ENCODE measurements around the gene PLPPR2. TPM values are rescaled to one million over a fixed set of nuclear protein-coding genes. Genes with fewer than 3 reads are reported as not detected.
A peak's percentile ranks its signal among the peaks of the same experiment; 100 is the strongest.
"Not testable (repeated sequence)": the region's sequence is repeated elsewhere in the genome, so short reads cannot be mapped to it uniquely, and the experiment has no call there.

Gene PLPPR2, protein sequence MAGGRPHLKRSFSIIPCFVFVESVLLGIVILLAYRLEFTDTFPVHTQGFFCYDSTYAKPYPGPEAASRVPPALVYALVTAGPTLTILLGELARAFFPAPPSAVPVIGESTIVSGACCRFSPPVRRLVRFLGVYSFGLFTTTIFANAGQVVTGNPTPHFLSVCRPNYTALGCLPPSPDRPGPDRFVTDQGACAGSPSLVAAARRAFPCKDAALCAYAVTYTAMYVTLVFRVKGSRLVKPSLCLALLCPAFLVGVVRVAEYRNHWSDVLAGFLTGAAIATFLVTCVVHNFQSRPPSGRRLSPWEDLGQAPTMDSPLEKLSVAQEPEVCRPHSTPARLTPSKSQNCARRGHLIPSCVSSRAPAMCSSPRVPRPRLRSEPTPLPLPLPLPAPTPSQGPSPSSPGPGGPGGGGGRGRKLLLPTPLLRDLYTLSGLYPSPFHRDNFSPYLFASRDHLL
- total RNA-seq (1 to 10 TPM; 2.1 to 2.2 TPM), polyA plus RNA-seq (1.2 TPM)

DNA sequence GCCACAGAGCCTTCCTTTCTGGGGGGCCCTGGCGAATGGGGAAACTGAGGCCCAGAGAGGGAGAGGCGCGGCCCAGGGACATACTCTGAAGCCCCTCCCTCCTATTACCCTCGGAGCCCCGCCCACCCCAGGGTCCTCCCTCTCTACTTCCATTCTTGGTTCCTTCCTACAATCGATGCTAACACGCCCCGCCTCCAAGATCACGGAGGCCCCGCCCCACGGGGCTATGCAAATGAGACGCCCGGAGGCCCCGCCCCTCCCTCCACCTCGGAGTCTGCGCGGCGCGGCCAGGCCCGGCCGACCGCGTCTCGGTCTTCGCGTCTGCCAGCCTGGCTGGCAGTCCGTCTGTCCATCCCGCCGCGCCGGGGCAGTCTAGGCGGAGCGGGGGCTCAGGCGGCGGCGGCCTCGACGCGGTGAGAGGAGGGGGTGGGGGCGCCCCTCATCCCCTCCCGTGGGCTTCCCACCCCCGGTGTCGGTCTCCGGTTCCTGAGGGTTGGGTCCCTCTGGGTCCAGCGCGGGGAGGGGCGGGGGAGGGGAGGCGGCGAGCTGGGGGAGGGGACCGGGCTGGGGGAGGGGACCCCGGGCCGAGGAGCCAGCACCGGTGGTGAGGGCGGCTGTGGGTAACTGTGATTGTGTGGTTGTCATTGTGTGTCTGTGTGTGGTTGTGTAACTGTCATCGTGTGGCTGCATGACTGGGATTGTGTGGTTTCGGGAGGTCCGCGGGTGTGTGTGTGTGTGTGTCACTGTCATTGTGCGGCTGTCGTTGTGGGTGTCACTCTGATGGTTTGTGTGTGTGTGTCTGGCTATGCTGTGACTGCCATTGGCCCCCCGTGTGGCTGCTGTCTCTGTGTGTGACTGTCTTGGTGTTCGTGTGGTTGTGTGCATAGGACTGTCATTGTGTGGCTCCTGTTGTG lies at the start of gene PLPPR2:
PLPPR2 (plus strand) TSS at position 273 of the 914 bp plus-strand sequence. CDS start 2,242 bp downstream, outside the sequence.
- Mint-ChIP-seq H3K27ac (peak within 1 kb of the TSS in 7 of 8 donors; percentile 7 to 94 (median 73)), H3K4me1 (peaks cover 7 to 17% (median 11%) of the 10 kb centered on the region in 3 donors), H3K9me3 (no peaks in the 10 kb centered on the region), H3K4me3 (peak within 1 kb of the TSS; percentile 64 to 84 (median 77)), H3K36me3 (no peaks in the 10 kb centered on the region), H3K27me3 (peaks cover 11 to 15% of the 10 kb centered on the region in 2 donors)
- peak; percentile 74 to 83 (median 79) for DNase-seq
- H3K9me3 ChIP-seq (ENCODE audit: low read length), result no peaks in the 10 kb centered on the region
- ChIA-PET POLR2A (no interaction called here), CTCF (no interaction called here)
- H3K27ac ChIP-seq (ENCODE audit: low read depth, low read length), result no peak within 1 kb of the TSS
- H3K4me1 ChIP-seq (ENCODE audit: insufficient read depth, low read length), result peaks cover 6% of the 10 kb centered on the region
- peak within 1 kb of the TSS; percentile 3 for H3K4me3 ChIP-seq (ENCODE audit: low read length)
- no peaks in the 10 kb centered on the region for H3K27me3 ChIP-seq (ENCODE audit: insufficient read depth, low read length, poor library complexity, severe bottlenecking)
- no peaks in the 10 kb centered on the region for H3K36me3 ChIP-seq (ENCODE audit: insufficient read depth, low read length)

DNA sequence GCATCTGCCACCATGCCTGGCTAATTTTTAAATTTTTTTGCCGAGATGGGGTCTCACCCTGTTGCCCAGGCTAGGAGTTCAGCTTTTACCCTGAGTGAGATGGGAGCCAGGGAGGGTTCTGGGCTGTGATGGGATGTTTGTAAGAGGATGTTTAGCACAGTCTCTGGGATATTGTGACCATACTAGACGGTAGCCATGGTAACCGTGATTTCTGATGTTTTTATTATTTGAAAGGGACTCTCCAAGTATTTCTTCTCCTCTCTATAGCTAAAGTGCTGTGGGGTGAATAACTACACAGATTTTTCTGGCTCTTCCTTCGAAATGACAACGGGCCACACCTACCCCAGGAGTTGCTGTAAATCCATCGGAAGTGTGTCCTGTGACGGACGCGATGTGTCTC lies 48.9 kb upstream of the PLPPR2 start:
- no peak for DNase-seq
- Histone ChIP-seq H3K9me3 (ENCODE audit: low read length) (no peaks in the 10 kb centered on the region), H3K4me3 (ENCODE audit: low read length) (no peak overlapping the region), H3K36me3 (ENCODE audit: insufficient read depth, low read length) (no peaks in the 10 kb centered on the region), H3K4me1 (ENCODE audit: insufficient read depth, low read length) (no peaks in the 10 kb centered on the region), H3K27me3 (ENCODE audit: insufficient read depth, low read length, poor library complexity, severe bottlenecking) (no peaks in the 10 kb centered on the region), H3K27ac (ENCODE audit: low read depth, low read length) (no peak overlapping the region)
- H3K4me1 Mint-ChIP-seq, result no peaks in the 10 kb centered on the region
- no peaks in the 10 kb centered on the region for H3K9me3 Mint-ChIP-seq
- H3K27me3 Mint-ChIP-seq, result peaks cover 7 to 20% of the 10 kb centered on the region in 2 donors
- no peak overlapping the region for H3K4me3 Mint-ChIP-seq
- no peaks in the 10 kb centered on the region for H3K36me3 Mint-ChIP-seq
- ChIA-PET CTCF (no interaction called here), POLR2A (no interaction called here)
- H3K27ac Mint-ChIP-seq, result no peak overlapping the region

DNA sequence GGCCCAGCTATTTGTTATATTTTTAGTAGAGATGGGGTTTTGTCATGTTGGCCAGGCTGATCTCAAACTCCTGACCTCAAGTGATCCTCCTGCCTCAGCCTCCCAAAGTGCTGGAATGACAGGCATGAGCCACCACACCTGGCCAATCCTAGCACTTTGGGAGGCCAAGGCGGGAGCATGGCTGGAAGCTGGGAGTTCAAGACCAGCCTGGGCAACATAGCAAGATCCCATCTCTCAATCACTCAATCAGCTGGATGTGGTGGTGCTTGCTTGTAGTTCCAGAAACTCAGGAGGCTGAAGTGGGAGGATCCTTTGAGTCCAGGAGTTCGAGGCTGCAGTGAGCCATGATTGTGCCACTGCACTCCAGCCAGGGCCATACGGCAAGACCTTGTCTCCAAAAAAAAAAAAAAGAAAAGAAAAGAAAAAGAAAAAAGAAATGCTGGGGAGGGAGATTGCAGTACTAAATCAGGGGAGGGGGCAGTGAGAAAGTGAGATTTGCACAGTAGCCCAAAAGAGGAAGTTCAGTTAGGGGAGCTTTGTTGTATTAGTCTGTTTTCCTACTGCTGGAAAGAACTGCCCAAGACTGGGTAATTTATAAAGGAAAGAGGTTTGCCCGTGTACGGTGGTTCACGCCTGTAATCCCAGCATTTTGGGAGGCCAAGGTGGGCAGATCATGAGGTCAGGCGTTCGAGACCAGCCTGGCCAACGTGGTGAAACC lies 34.8 kb upstream of the PLPPR2 start:
- POLR2A ChIA-PET; H3K27ac ChIP-seq (ENCODE audit: low read depth, low read length); H3K9me3 Mint-ChIP-seq; CTCF ChIA-PET; H3K4me3 Mint-ChIP-seq; H3K4me3 ChIP-seq (ENCODE audit: low read length); H3K36me3 Mint-ChIP-seq; H3K9me3 ChIP-seq (ENCODE audit: low read length); H3K4me1 ChIP-seq (ENCODE audit: insufficient read depth, low read length); H3K27me3 ChIP-seq (ENCODE audit: insufficient read depth, low read length, poor library complexity, severe bottlenecking); H3K27me3 Mint-ChIP-seq; H3K36me3 ChIP-seq (ENCODE audit: insufficient read depth, low read length); DNase-seq: not testable (repeated sequence)
- Mint-ChIP-seq H3K27ac (peak overlapping the region in 2 of 8 donors; percentile 85 to 89), H3K4me1 (peaks cover 12 to 17% (median 13%) of the 10 kb centered on the region in 3 donors)

DNA sequence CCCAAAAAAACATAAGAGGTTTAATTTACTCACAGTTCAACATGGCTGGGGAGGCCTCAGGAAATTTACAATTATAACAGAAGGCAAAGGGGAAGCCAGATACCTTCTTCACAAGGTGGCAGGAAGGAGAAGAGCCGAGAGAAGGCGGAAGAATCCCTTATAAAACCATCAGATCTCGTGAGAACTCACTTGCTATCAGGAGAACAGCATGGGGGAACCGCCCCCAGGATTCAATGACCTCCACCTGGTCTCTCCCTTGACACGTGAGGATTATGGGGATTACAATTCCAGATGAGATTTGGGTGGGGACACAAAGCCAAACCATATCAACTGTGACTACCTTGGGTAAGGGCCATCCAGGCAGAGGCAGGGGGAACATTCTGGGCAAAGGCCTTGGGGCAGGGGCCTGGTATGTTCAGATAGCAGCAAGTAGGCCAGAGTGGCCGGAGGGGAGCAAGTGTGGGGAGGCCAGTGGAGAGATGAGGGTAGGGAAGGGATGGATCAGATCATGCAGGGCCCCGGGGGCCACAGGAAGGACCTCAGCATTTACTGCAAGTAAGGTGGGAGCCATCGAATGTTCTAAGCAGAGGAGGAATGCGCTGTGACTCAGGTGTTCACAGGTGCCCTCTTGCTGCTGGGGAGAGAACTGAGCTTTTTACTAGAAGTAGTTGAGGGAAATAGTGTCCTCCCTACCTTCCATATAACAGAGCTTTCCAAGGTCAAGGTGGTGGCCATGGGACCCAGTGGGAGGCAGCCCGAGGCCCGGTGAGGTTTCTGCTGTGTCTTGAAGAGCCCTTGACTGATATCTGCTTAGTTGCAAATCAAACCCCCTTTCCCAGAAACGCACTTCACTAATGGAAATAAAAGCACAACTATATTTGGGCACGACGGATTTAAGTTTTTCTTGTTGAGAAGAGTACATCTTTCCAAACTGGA lies 33.8 kb upstream of the PLPPR2 start:
- CTCF ChIA-PET, result interaction anchor here (0.9 kb wide), 1 partner anchor 60 kb away, joined by 5 read pairs; no protein-coding TSS in a partner anchor
- peaks cover 0 to 4% (median 0%) of the 10 kb centered on the region in 3 donors for H3K36me3 Mint-ChIP-seq
- H3K4me1 ChIP-seq (ENCODE audit: insufficient read depth, low read length), result peaks cover 6% of the 10 kb centered on the region
- no peaks in the 10 kb centered on the region for H3K9me3 Mint-ChIP-seq
- H3K27me3 Mint-ChIP-seq, result peaks cover 0 to 8% of the 10 kb centered on the region in 2 donors
- POLR2A ChIA-PET, result no interaction called here
- H3K27ac ChIP-seq (ENCODE audit: low read depth, low read length), result no peak overlapping the region
- H3K36me3 ChIP-seq (ENCODE audit: insufficient read depth, low read length), result no peaks in the 10 kb centered on the region
- no peaks in the 10 kb centered on the region for H3K27me3 ChIP-seq (ENCODE audit: insufficient read depth, low read length, poor library complexity, severe bottlenecking)
- H3K4me3 Mint-ChIP-seq, result no peak overlapping the region
- H3K9me3 ChIP-seq (ENCODE audit: low read length), result no peaks in the 10 kb centered on the region
- peaks cover 12 to 17% (median 13%) of the 10 kb centered on the region in 3 donors for H3K4me1 Mint-ChIP-seq
- peak overlapping the region in 2 of 8 donors; percentile 32 to 85 for H3K27ac Mint-ChIP-seq
- no peak overlapping the region for H3K4me3 ChIP-seq (ENCODE audit: low read length)
- no peak for DNase-seq

DNA sequence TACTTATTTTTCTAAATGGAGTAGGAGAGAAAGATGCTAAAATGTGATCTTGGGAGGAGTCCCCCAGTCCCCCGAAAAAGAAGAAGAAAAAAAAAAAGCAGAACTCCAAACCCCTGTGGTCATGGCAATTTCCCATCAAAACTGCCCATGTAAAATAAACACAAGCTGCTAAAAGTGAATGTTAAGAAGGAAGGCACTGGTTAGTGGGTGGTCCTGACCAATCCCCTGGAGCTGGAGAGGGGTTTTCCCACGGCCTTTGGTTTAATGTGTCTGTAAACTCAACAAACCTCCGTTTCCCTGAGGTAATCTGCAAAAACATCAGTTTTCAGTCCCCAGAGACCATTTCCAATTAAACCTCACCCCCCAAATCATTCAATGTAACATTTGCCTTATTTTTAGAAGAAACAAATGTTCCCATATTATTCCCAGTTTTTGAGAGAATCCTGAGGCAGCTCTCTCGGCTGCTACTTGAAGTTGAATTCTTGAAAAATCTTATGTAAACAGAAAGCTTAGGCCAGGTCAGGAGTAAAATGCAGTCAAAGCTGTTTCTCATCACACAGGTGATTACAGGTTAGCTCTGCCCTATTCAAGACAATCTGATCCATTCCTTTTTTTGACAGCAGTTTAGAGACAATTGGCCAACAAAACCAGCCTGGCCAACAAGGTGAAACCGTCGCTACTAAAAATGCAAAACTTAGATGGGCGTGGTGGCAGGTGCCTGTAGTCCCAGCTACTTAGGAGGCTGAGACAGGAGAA lies 32.8 kb upstream of the PLPPR2 start:
- Mint-ChIP-seq H3K4me3 (no peak overlapping the region), H3K36me3 (peaks cover 0 to 10% (median 0%) of the 10 kb centered on the region in 3 donors), H3K9me3 (no peaks in the 10 kb centered on the region), H3K27me3 (peaks cover 0 to 3% of the 10 kb centered on the region in 2 donors), H3K27ac (peak overlapping the region in 2 of 8 donors; percentile 6 to 32), H3K4me1 (peaks cover 12 to 17% (median 13%) of the 10 kb centered on the region in 3 donors)
- Histone ChIP-seq H3K4me3 (ENCODE audit: low read length) (no peak overlapping the region), H3K9me3 (ENCODE audit: low read length) (no peaks in the 10 kb centered on the region), H3K4me1 (ENCODE audit: insufficient read depth, low read length) (peaks cover 6% of the 10 kb centered on the region), H3K36me3 (ENCODE audit: insufficient read depth, low read length) (no peaks in the 10 kb centered on the region), H3K27ac (ENCODE audit: low read depth, low read length) (no peak overlapping the region), H3K27me3 (ENCODE audit: insufficient read depth, low read length, poor library complexity, severe bottlenecking) (no peaks in the 10 kb centered on the region)
- DNase-seq, result no peak
- ChIA-PET CTCF (interaction anchor here (0.9 kb wide), 1 partner anchor 59 kb away, joined by 5 read pairs; no protein-coding TSS in a partner anchor), POLR2A (no interaction called here)

DNA sequence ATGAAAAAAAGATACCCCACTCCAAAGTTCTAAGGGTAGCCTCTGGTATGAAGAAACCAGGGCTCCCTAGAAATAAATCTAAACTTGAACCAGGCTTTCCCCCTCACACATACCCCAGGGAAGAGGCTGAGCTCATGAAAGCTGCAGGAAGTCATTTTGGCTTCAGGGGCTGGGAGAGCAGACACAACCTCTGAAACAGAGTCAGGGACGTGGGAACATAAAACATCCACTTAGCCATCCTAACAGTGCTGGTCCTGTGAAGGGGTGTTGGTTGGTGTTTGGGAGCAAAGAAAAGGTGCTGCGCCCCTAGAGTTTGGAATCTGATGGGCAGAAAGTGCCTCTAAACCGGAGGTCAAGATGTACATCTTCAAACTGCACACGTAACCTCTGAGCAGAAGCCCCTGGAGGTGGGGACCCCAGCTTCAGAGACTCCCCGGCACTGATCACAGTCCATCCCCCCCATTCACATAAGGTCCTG lies 31.6 kb upstream of the PLPPR2 start:
- no peaks in the 10 kb centered on the region for H3K9me3 Mint-ChIP-seq
- DNase-seq, result no peak
- Histone ChIP-seq H3K36me3 (ENCODE audit: insufficient read depth, low read length) (no peaks in the 10 kb centered on the region), H3K27ac (ENCODE audit: low read depth, low read length) (peak overlapping the region; percentile 12), H3K4me1 (ENCODE audit: insufficient read depth, low read length) (peaks cover 6% of the 10 kb centered on the region), H3K9me3 (ENCODE audit: low read length) (no peaks in the 10 kb centered on the region), H3K27me3 (ENCODE audit: insufficient read depth, low read length, poor library complexity, severe bottlenecking) (no peaks in the 10 kb centered on the region), H3K4me3 (ENCODE audit: low read length) (no peak overlapping the region)
- H3K4me1 Mint-ChIP-seq, result peaks cover 12 to 17% (median 13%) of the 10 kb centered on the region in 3 donors
- peaks cover 0 to 1% of the 10 kb centered on the region in 2 donors for H3K27me3 Mint-ChIP-seq
- peak overlapping the region in 3 of 7 donors; percentile 58 to 80 (median 65) for H3K4me3 Mint-ChIP-seq
- peaks cover 0 to 10% (median 0%) of the 10 kb centered on the region in 3 donors for H3K36me3 Mint-ChIP-seq
- CTCF ChIA-PET, result no interaction called here
- POLR2A ChIA-PET, result interaction anchor here (0.6 to 1.2 kb wide), 3 partner anchors 24 to 151 kb away, joined by 3 to 4 read pairs (median 3); partner anchors contain the start of gene SWSAP1
- peak overlapping the region in 6 of 8 donors; percentile 29 to 95 (median 86) for H3K27ac Mint-ChIP-seq
